ENCODE results near the gene DDX11.
"Not testable (repeated sequence)": the region's sequence is repeated elsewhere in the genome, so short reads cannot be mapped to it uniquely, and the experiment has no call there.

The DDX11 gene

GRCh38 chr12:31073527-31074332 lies at the start of gene DDX11:
Gene DDX11 (plus strand): TSS chr12:31073860. CDS start chr12:31078394, 4,534 bp downstream.
- peak; percentile 84 for DNase-seq

DNA sequence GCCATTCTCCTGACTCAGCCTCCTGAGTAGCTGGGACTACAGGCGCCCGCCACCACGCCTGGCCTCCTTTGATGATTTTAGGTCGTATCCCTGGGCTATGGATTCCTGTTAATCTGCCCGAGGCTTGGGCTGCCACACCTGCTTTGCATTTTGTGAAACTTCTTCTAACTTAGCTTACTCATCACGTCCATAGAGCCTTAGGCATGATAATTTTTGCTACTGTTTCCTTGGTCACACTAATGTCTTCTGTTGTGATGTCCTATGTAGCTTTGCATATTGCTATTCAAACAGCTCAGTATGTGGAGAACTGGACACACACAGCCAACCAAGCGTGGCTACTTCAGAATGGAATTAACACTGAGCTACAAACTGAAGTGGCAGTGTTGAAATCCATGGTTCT lies 47.5 kb upstream of the DDX11 start:
- no peak for DNase-seq

GRCh38 chr12:31027006-31027405 lies 46.7 kb upstream of the DDX11 start:
- not testable (repeated sequence) for DNase-seq

DNA sequence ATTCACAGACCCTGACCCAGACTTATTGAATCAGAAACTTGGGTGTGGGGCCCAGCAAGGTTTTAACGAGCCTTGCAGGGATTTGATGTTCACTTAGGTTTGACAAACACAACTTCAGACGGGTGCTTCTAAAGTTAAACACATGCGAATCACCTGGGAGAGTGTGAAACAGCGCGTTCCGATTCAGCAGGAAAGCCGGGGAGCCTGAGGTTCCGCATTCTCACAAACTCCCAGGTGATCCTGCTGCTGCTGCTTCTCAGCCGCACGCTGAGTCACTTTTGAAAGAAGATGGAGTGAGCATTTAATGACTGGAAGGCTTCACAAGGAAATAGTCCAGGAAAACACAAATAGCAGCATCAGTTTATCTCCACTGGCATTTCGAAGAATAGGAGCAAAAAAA lies 44.2 kb upstream of the DDX11 start:
- no peak for DNase-seq

DNA sequence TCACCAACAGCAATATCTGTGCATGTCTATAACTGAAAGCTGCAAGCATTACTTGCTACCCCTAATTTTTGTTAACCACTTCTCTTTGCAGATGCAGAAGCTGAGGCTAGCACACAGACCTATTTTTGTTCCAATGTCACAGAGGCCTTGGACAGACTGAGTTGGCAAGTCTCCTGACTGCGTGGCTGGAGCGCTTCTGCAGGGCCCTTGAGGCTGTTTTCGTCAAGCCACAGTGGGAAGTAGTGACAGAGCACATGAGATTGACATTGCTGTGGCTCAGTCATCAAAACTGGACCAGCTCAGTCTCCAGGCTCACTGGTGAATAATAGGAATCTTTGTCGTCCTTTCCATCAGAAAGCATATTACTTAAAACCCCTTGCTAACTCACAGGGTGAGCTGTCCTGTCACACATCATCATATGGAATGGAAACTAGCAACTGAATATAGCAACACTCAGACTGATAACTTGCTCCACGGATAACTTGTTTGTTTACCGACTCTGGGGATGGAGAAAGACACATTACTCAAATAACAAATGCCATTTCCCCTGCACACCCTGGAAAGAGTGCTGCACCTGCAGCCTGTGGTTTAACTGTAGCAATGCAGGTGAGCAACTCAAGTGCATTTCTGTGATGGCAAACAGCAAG lies 43.6 kb upstream of the DDX11 start:
- DNase-seq, result peak; percentile 33

GRCh38 chr12:31031951-31032335 lies 41.7 kb upstream of the DDX11 start:
- DNase-seq, result no peak

- DNase-seq, result no peak
Observed at GRCh38 chr12:31033146-31033545, 40.5 kb upstream of the DDX11 start.

- DNase-seq, result no peak
Observed at GRCh38 chr12:31033681-31034080, 40.0 kb upstream of the DDX11 start.

DNA sequence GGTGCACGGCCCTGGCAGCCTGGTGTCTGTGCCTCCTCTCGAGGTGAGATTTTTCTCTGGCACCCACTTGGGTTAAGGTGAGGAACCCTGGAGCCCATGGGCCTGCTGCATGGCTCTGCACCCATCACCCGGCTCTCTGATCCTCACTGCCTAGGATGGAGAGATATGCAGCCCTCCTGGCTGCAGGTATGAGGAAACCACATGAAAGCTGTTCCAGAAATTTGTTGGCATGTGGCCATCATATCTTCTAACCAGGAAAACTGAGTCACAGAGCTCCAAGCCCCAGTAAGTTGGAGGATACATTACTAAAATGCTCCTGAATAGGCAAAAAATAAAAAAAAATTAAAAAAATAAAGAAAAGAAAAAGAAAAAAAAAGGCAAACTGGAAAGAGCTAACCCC lies 39.3 kb upstream of the DDX11 start:
- DNase-seq, result no peak

DNA sequence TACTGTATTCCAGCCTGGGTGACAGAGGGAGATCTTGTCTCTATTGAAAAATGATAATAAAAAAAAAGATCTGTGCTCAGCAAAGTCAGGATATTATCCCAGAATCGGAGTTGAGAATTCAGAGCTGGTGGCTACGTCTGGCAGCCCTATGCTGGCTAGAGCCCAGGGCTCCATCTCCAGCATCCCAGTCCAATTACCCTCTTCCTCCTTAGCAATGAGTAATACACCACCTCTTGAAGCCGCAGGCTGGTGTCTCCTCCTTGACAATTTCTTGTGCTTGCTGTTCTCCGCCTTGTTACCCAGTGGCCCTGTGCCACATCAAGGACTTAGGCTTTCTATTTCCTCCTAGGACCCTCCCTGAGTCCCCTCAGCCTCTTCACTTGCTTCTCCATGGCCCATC lies 38.4 kb upstream of the DDX11 start:
- no peak for DNase-seq

DNA sequence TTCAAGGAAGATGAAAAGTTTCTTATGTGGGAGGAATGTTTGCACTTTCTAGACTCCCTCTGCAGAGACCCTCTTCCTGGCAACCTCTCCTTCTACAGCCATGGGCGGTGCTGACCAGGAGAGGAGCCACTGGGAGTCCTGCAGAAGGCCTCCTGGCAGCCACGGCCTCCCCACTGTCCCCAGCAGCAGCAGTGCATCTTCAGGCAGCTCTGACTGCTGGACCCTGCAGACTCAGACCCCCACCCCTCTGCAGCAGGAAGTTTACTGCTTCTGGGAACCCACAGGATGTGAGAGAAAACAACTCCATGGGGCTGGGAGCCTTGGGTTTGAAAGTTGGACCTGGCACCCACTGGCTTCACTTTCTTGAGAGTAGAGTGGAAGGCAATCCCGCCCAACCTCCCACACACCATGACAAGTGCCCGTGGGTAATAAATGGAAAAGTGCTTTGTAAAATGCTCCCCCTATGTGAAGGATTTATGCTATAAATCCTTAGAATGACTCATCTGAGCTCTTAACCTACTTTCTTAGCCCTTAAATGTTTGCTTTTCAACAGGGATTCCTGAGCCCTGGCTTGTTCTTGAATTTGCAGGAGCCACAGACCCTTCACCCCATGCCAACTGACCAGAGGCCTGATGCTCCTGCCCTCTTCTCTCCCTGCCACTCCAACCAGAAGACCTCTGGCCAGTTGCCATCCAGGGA lies 37.5 kb upstream of the DDX11 start:
- no peak for DNase-seq

DNA sequence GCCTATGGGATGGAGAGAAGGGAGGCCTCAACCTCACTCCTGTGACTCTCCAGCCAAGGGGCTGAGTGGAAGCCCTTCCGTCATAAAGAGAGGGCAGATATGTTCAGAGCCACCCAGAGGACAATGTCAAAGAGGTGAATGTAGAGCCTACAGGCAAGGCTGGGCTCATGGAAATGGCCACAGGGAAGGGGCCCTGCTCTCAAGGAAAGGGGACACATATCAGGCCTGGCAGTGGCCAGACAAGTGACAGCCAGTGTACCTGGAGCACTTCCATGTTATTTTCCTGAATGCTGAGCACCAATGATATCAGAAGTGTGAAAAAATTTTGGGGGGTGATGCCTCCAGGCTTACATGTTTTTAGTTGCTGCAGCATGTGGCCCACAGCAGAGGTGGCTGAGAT lies 36.6 kb upstream of the DDX11 start:
- no peak for DNase-seq

- DNase-seq, result no peak
Observed at GRCh38 chr12:31037931-31038330, 35.7 kb upstream of the DDX11 start.

- no peak for DNase-seq
Observed at GRCh38 chr12:31041033-31041564, 32.6 kb upstream of the DDX11 start.

DNA sequence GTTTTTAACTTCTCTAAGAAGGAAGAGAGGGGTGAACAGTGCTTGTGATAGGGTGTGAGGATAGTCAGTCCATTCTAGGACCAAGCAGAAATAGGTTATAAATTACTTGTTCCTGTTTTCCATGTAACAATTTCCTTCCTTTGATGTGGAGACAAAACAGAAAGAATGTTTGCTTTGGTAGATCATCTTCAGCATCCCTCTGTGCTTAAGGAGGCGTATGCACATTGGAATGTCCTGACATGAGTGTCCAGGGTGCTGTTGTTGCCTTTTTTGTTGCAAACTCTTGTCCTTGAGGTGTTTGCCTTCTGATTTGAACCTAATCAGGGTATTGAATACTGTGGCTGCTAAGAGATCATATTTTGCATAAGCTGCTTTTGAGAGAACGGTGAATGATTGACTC lies 23.5 kb upstream of the DDX11 start:
- not testable (repeated sequence) for DNase-seq

DNA sequence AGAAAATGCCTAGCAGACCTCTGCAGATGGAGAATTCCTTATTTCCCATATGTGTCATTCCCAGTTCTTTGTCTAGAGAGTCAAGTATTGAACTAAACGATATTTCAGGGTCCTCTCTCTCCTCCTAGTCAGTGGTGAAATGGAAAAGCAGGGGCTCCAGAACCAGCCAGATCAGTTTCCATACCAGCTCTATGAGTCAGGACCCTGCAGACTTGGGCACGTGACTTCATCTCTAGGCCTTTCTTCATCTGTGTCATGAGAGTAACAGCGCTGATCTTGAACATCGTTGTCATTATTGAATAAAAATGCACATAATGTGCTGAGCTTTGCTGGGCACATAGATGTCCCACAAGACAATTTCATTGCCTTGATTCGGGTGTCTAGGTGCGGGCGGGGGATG lies 23.1 kb upstream of the DDX11 start:
- DNase-seq, result not testable (repeated sequence)

- not testable (repeated sequence) for DNase-seq
Observed at GRCh38 chr12:31051692-31052091, 22.0 kb upstream of the DDX11 start.

DNA sequence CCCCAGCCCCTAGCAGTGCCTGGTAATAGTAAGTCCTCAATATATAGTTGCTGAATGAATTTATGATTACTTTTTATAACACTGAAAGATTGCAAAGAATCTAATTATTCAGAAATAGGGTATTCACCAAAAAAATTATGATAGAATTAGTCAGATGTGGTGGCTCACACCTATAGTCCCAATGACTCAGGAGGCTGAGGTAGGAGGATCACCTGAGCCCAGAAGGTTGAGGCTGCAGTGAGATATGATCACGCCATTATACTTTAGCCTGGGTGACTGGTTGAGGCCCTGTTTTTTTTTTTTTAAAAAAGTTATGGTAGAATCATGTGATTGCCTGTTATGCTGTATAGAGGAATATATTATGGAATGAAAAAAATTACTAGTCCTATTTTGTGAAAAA lies 21.5 kb upstream of the DDX11 start:
- not testable (repeated sequence) for DNase-seq

DNA sequence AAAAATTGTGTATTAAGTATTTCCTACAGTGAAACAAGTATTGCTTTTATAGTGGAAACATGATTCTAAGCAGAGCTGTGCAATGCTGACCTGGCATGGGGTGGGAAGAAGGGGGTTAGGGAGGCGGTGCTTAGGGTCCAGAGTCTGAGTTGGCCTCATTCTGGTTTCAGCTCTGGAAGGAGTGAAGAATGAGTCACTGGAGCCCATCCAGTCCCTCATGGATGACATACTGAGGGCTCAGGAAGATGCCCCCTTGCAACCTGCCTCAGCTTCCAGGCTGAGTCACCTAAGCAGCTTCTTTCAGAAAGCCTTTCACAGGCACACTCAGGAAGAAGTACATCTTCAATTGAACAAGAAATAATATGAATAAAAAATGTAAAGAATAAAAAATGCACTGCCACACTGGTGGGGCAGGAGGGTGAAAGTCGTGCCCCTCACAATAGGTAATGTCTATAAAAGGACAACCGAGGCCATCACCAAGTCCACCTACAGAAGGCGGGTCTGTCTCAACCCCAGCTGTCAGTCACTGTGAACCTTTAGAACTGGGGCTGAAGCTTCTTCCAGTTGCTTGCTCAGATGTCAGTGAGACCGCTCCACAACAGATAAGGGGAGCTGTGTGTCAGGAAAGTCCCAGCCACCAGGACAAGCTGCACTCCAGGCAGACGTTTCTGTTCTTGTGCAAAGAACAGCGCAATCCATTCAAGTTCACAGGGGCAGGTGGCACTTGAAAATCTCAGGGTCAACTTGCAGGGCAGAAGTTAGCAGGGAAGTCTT lies 20.8 kb upstream of the DDX11 start:
- DNase-seq, result not testable (repeated sequence)

- not testable (repeated sequence) for DNase-seq
Observed at GRCh38 chr12:31053944-31054343, 19.7 kb upstream of the DDX11 start.

DNA sequence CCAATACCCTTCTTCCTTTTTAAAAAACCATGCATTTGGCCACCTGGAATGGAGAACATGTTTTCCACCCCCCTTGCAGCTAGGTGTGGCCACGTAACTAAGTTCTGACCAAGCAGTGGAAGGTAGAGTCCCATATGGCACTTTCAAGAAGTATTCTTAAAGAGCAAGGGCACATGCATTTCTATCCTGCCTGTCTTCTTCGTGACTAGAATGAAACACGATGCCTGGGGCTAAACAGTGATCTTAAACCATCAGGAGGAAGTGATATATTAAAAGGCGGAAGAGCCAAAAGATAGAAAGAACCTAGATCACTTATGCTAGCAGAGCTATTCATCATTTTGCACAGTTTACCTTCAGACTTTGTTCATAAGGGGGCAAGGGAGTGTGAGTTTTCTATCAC lies 16.0 kb upstream of the DDX11 start:
- DNase-seq, result no peak

GRCh38 chr12:31066196-31066595 lies 7.5 kb upstream of the DDX11 start:
- not testable (repeated sequence) for DNase-seq

DNA sequence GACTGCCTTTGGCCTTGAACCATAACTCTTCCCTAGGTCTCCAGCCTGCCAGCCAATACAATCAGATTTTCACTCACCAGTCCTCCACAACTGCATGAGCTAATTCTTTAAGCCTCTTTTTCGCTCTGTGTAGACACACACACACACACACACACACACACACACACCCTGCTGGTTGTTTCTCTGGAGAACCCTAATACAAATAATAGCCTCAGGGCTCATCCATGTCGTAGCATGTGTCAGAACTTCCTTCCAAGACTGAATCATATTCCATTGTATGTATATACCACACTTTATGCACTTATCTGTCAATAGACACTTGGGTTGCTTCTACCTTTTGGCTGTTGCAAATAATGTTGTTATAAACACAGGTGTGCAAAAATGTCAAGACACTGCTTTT lies 6.0 kb upstream of the DDX11 start:
- DNase-seq, result not testable (repeated sequence)
